SK-N-SH treated with all-trans-retinoic acid at 6 μM for 48 hours (cell line): ENCODE data around the gene DRC1.

Experiments
- ISL1 ChIP-seq: fragments of 250-450 bp; sonication (Bioruptor Pico); IDR thresholded peaks from 2 replicates; pipeline ENCODE4 v2.1.2; 2022; ENCODE audit warnings: mild to moderate bottlenecking, moderate library complexity
- PATZ1 ChIP-seq: fragments of 250-450 bp; sonication (Bioruptor Pico); IDR thresholded peaks from 2 replicates; pipeline ENCODE4 v1.8.0; 2020; ENCODE audit warnings: mild to moderate bottlenecking, moderate library complexity, borderline replicate concordance
- POU6F1 ChIP-seq: fragments of 250-450 bp; sonication (Bioruptor Pico); IDR thresholded peaks from 2 replicates; pipeline ENCODE4 v1.8.0; 2021; ENCODE audit warnings: low read depth, mild to moderate bottlenecking, moderate library complexity, borderline replicate concordance
- PPARA ChIP-seq: fragments of 250-450 bp; sonication (Bioruptor Pico); IDR thresholded peaks from 2 replicates; pipeline ENCODE4 v1.5.0; 2020; ENCODE audit warnings: mild to moderate bottlenecking, borderline replicate concordance
- RARB ChIP-seq: fragments of 250-450 bp; sonication (Bioruptor Pico); IDR thresholded peaks from 2 replicates; pipeline ENCODE4 v1.8.0; 2021; ENCODE audit warnings: mild to moderate bottlenecking, moderate library complexity
- SNAI2 ChIP-seq: fragments of 250-450 bp; sonication (Bioruptor Pico); IDR thresholded peaks from 2 replicates; pipeline ENCODE4 v1.5.0; 2020; ENCODE audit warnings: mild to moderate bottlenecking, moderate library complexity
- TSHZ2 ChIP-seq: fragments of 250-450 bp; sonication (Bioruptor Pico); IDR thresholded peaks from 2 replicates; pipeline ENCODE4 v1.5.0; 2020; ENCODE audit warnings: mild to moderate bottlenecking, moderate library complexity
- ZFP3 ChIP-seq: fragments of 250-450 bp; sonication (Bioruptor Pico); IDR thresholded peaks from 2 replicates; pipeline ENCODE4 v1.5.0; 2020; ENCODE audit warnings: mild to moderate bottlenecking, moderate library complexity
- ZNF565 ChIP-seq: fragments of 450-650 bp; formaldehyde crosslinking; conservative IDR thresholded peaks from 2 replicates; pipeline ENCODE4 v1.5.0; 2020; ENCODE audit warnings: low read depth, mild to moderate bottlenecking, moderate library complexity
- ZNF70 ChIP-seq: fragments of 450-650 bp; formaldehyde crosslinking; IDR thresholded peaks from 2 replicates; pipeline ENCODE4 v1.5.0; 2020; ENCODE audit warnings: mild to moderate bottlenecking, moderate library complexity
- ZNF8 ChIP-seq: fragments of 450-650 bp; formaldehyde crosslinking; IDR thresholded peaks from 2 replicates; pipeline ENCODE4 v1.5.0; 2020; ENCODE audit warnings: mild to moderate bottlenecking, moderate library complexity

GRCh38 chr2:26394694-26395093 lies 7.0 kb upstream of the DRC1 start:
- no peak for TF ChIP-seq PATZ1 (CRISPR knock-in tag)
- no peak for TF ChIP-seq PPARA (CRISPR knock-in tag)
- TF ChIP-seq ZFP3 (CRISPR knock-in tag), result no peak
- no peak for TF ChIP-seq SNAI2 (CRISPR knock-in tag)
- no peak for TF ChIP-seq ISL1 (CRISPR knock-in tag)
- TF ChIP-seq RARB (CRISPR knock-in tag), result no peak
- TF ChIP-seq TSHZ2 (CRISPR knock-in tag), result no peak
- TF ChIP-seq POU6F1 (CRISPR knock-in tag), result no peak
- TF ChIP-seq ZNF565, result no peak
- TF ChIP-seq ZNF8, result no peak
- TF ChIP-seq ZNF70 (CRISPR knock-in tag), result no peak
